HCT116 (cell line): ENCODE measurements around the gene PPID. TPM values are rescaled to one million over a fixed set of nuclear protein-coding genes. Genes with fewer than 3 reads are reported as not detected.

ENCODE experiments used
- ATAC-seq: fragments of 200-7000 bp; cut with Tn5 transposase; 2 replicates; pipeline ENCODE4 v1.9.1; 2020; ENCODE audit warnings: mild to moderate bottlenecking, moderate library complexity
- Bru-seq: library from RNA; stranded (reverse); fragments of 400-500 nt; gene quantifications from one replicate; lab custom pipeline; 2021; lab: Mats Ljungman, UMichigan
- BruChase-seq, 2 experiments: library from RNA; stranded (reverse); fragments of 400-500 nt; gene quantifications; one replicate each; lab custom pipeline; 2021; lab: Mats Ljungman, UMichigan
- BruUV-seq: library from RNA; stranded (reverse); fragments of 400-500 nt; replicated peaks from 2 replicates; lab custom pipeline; 2021; lab: Mats Ljungman, UMichigan
- CTCF ChIA-PET: fragments of 300-600 bp; sonication (Branson Sonifier 250); formaldehyde crosslinking; loops from one replicate; lab custom pipeline; 2021; ENCODE audit warnings: antibody characterized with exemption; lab: Charles Lee
- POLR2A ChIA-PET: fragments of 300-600, 350-600 bp; sonication (Branson Sonifier 250); formaldehyde crosslinking; loops from one replicate; lab custom pipeline; 2021; ENCODE audit warnings: antibody characterized with exemption; lab: Charles Lee
- RAD21 ChIA-PET, 2 experiments: fragments of 300-600 bp; sonication (Branson Sonifier 250); formaldehyde crosslinking; loops; one replicate each; lab custom pipeline; 2023; ENCODE audit warnings: low total read pairs in 2 of 2; ENCODE audit not compliant: uncharacterized antibody in 2 of 2, unreplicated experiment in 2 of 2, low non-redundant PET in 1 of 2; lab: Charles Lee
- DNase-seq: peaks from one replicate; pipeline ENCODE4 v3.0.0-alpha.2; 2010; ENCODE audit warnings: low read depth, low spot score
- H2AFZ ChIP-seq: fragments of 200-600 bp; shearing (Covaris generic), sonication (generic); 2 replicates; pipeline ENCODE4 v1.6.1; 2017; ENCODE audit warnings: low read depth, mixed run types, mixed read lengths, antibody characterized with exemption, low read length; ENCODE audit not compliant: poor library complexity, severe bottlenecking
- H3K27ac ChIP-seq: 2 replicates; pipeline ENCODE4 v1.5.1; 2012; ENCODE audit warnings: low read depth, low read length
- H3K27me3 ChIP-seq: fragments of 200-600 bp; sonication (generic); 2 replicates; pipeline ENCODE4 v1.6.1; 2016; ENCODE audit warnings: mixed run types, low read length, mixed read lengths; ENCODE audit not compliant: insufficient read depth
- H3K36me3 ChIP-seq, 2 experiments: fragments of 200-500 bp in 1 of 2; fragments of 200-600 bp in 1 of 2; sonication (Bioruptor generic) in 1 of 2; sonication (generic) in 1 of 2; 2 replicates each; pipeline versions ENCODE4 v1.5.1 to v1.6.1; 2014 to 2016; ENCODE audit warnings: low read length in 2 of 2, inconsistent platforms in 1 of 2, mixed read lengths in 1 of 2, mixed run types in 1 of 2; ENCODE audit not compliant: insufficient read depth in 2 of 2, control insufficient read depth in 1 of 2
- H3K4me1 ChIP-seq, 2 experiments: fragments of 200-600 bp in 1 of 2; sonication (generic) in 1 of 2; 2 replicates each; pipeline versions ENCODE4 v1.5.1 to v1.6.1; 2012 to 2017; ENCODE audit warnings: low read length in 2 of 2, inconsistent platforms in 1 of 2, mild to moderate bottlenecking in 1 of 2, mixed read lengths in 1 of 2, mixed run types in 1 of 2, moderate library complexity in 1 of 2; ENCODE audit not compliant: insufficient read depth in 2 of 2, control insufficient read depth in 1 of 2
- H3K4me2 ChIP-seq: fragments of 200-600 bp; sonication (generic); 2 replicates; pipeline ENCODE4 v1.6.1; 2017; ENCODE audit warnings: mixed run types, low read length, mixed read lengths
- H3K4me3 ChIP-seq, 2 experiments: fragments of 200-600 bp in 1 of 2; sonication (generic) in 1 of 2; replicated peaks in 1 of 2; 2 replicates each; pipeline ENCODE4 v1.5.1; 2011 to 2016; ENCODE audit warnings: low read length in 2 of 2, control low read depth in 1 of 2, low read depth in 1 of 2, mild to moderate bottlenecking in 1 of 2, mixed read lengths in 1 of 2, mixed run types in 1 of 2
- H3K79me2 ChIP-seq: fragments of 200-600 bp; sonication (generic); 2 replicates; pipeline ENCODE4 v1.6.1; 2017; ENCODE audit warnings: mild to moderate bottlenecking, mixed run types, low read length, moderate library complexity, mixed read lengths; ENCODE audit not compliant: insufficient read depth
- H3K9ac ChIP-seq: fragments of 200-600 bp; sonication (generic); 2 replicates; pipeline ENCODE4 v1.6.1; 2016; ENCODE audit warnings: low read length, mixed read lengths
- H3K9me2 ChIP-seq: fragments of 200-600 bp; sonication (generic), shearing (Covaris generic); 2 replicates; pipeline ENCODE4 v1.6.1; 2017; ENCODE audit warnings: mixed run types, mild to moderate bottlenecking, moderate library complexity; ENCODE audit not compliant: insufficient read depth
- H3K9me3 ChIP-seq, 2 experiments: fragments of 200-500 bp in 1 of 2; fragments of 200-600 bp in 1 of 2; sonication (Bioruptor generic) in 1 of 2; sonication (generic) in 1 of 2; 2 replicates each; pipeline ENCODE4 v1.6.1; 2014 to 2017; ENCODE audit warnings: low read length in 2 of 2, mixed read lengths in 2 of 2, inconsistent platforms in 1 of 2, low read depth in 1 of 2, mild to moderate bottlenecking in 1 of 2, mixed run types in 1 of 2, moderate library complexity in 1 of 2; ENCODE audit not compliant: control insufficient read depth in 1 of 2, insufficient read depth in 1 of 2
- H4K20me1 ChIP-seq: fragments of 200-600 bp; sonication (generic), shearing (Covaris generic); 2 replicates; pipeline ENCODE4 v1.6.1; 2017; ENCODE audit warnings: mixed run types, mild to moderate bottlenecking, moderate library complexity; ENCODE audit not compliant: insufficient read depth
- CBX3 ChIP-seq: IDR thresholded peaks from 2 replicates; pipeline ENCODE4 v1.6.1; 2012; ENCODE audit warnings: low read depth
- EGR1 ChIP-seq: IDR thresholded peaks from 2 replicates; pipeline ENCODE4 v1.6.1; 2012; ENCODE audit warnings: low read depth
- ELF1 ChIP-seq: IDR thresholded peaks from 2 replicates; pipeline ENCODE4 v1.6.1; 2012; ENCODE audit warnings: low read depth, borderline replicate concordance
- EZH2 ChIP-seq: fragments of 200-600 bp; sonication (generic); IDR thresholded peaks from 2 replicates; pipeline ENCODE4 v1.6.1; 2017; ENCODE audit warnings: antibody characterized with exemption, mixed run types
- EZH2phosphoT487 ChIP-seq: fragments of 200-600 bp; IDR thresholded peaks from 2 replicates; pipeline ENCODE4 v1.6.1; 2018; ENCODE audit warnings: antibody characterized with exemption, borderline replicate concordance
- FOSL1 ChIP-seq: IDR thresholded peaks from 2 replicates; pipeline ENCODE4 v1.6.1; 2012; ENCODE audit warnings: low read depth
- POLR2A ChIP-seq: IDR thresholded peaks from 2 replicates; pipeline ENCODE4 v1.7.0; 2011; ENCODE audit warnings: borderline replicate concordance; ENCODE audit not compliant: insufficient read depth, insufficient read length; ENCODE audit errors: extremely low read depth
- POLR2AphosphoS5 ChIP-seq: IDR thresholded peaks from 2 replicates; pipeline ENCODE4 v1.6.1; 2011; ENCODE audit warnings: mild to moderate bottlenecking, low read depth, low read length, moderate library complexity
- RAD21 ChIP-seq: IDR thresholded peaks from 2 replicates; pipeline ENCODE4 v1.6.1; 2012; ENCODE audit warnings: low read depth, mild to moderate bottlenecking
- SIN3A ChIP-seq: IDR thresholded peaks from 2 replicates; pipeline ENCODE4 v1.6.1; 2012; ENCODE audit warnings: low read depth
- SP1 ChIP-seq: IDR thresholded peaks from 2 replicates; pipeline ENCODE4 v1.6.1; 2012; ENCODE audit warnings: low read depth
- SRF ChIP-seq: IDR thresholded peaks from 2 replicates; pipeline ENCODE4 v1.6.1; 2012; ENCODE audit warnings: low read depth
- TCF7L2 ChIP-seq: IDR thresholded peaks from 2 replicates; pipeline ENCODE4 v1.7.0; 2011; ENCODE audit warnings: borderline replicate concordance, inconsistent platforms; ENCODE audit not compliant: insufficient read depth, insufficient read length; ENCODE audit errors: extremely low read depth
- YY1 ChIP-seq: IDR thresholded peaks from 2 replicates; pipeline ENCODE4 v1.6.1; 2011; ENCODE audit warnings: low read length, low read depth, moderate library complexity, mild to moderate bottlenecking; ENCODE audit not compliant: insufficient replicate concordance; ENCODE audit errors: extremely low read depth
- ZFX ChIP-seq: fragments of 450-650 bp; IDR thresholded peaks from 2 replicates; pipeline ENCODE4 v1.6.1; 2017
- intact Hi-C: fragments of 100-400 bp; cut with micrococcal nuclease; formaldehyde crosslinking; loops from 2 replicates; pipeline ENCODE4 v1.10.0; 2022
- long read RNA-seq: library from polyadenylated mRNA; unstranded; transcript quantifications from one replicate; pipeline ENCODE4 v2.0.0, GENCODE V29; 2021; ENCODE audit not compliant: unreplicated experiment
- polyA plus RNA-seq: library from polyadenylated mRNA; unstranded; fragments of >200 nt; gene quantifications from 2 replicates; pipeline ENCODE4 v1.2.1, GENCODE V29; 2012; ENCODE audit warnings: missing spikeins
- total RNA-seq: library from RNA; stranded (reverse); gene quantifications from one replicate; pipeline ENCODE4 v1.2.1, GENCODE V29; 2021; ENCODE audit not compliant: unreplicated experiment
- TF ChIP-seq, protein P1 (sequence below): IDR thresholded peaks from 2 replicates; pipeline ENCODE4 v1.6.1; 2012; ENCODE audit warnings: low read depth
- TF ChIP-seq, protein P2 (sequence below): IDR thresholded peaks from 2 replicates; pipeline ENCODE4 v1.6.1; 2012
- TF ChIP-seq, protein P3 (sequence below): IDR thresholded peaks from 2 replicates; pipeline ENCODE4 v1.6.1; 2011; ENCODE audit warnings: mild to moderate bottlenecking, low read length, moderate library complexity; ENCODE audit not compliant: insufficient replicate concordance; ENCODE audit errors: extremely low read depth
- TF ChIP-seq, protein P4 (sequence below): IDR thresholded peaks from 2 replicates; pipeline ENCODE4 v1.6.1; 2012

Gene PPID
- total RNA-seq: 48.2 TPM
- 16.1 and 27.2 TPM in 2 replicates for polyA plus RNA-seq
- percentile 85 among the genes with signal in this experiment for Bru-seq, nascent RNA
- percentile 91 among the genes with signal in this experiment for BruChase-seq, experiment 1, labeled RNA remaining after a 6-hour chase
- BruChase-seq, experiment 2, labeled RNA remaining after a 2-hour chase: percentile 82 among the genes with signal in this experiment
- long read RNA-seq, transcript PPID-201 (10 exons, 1,823 nt): major isoform, 151 of 171 reads
- long read RNA-seq, partial matches to known transcripts: 7 of 171 reads
- long read RNA-seq, other reads (novel, unspliced or antisense): 13 of 171 reads

DNA sequence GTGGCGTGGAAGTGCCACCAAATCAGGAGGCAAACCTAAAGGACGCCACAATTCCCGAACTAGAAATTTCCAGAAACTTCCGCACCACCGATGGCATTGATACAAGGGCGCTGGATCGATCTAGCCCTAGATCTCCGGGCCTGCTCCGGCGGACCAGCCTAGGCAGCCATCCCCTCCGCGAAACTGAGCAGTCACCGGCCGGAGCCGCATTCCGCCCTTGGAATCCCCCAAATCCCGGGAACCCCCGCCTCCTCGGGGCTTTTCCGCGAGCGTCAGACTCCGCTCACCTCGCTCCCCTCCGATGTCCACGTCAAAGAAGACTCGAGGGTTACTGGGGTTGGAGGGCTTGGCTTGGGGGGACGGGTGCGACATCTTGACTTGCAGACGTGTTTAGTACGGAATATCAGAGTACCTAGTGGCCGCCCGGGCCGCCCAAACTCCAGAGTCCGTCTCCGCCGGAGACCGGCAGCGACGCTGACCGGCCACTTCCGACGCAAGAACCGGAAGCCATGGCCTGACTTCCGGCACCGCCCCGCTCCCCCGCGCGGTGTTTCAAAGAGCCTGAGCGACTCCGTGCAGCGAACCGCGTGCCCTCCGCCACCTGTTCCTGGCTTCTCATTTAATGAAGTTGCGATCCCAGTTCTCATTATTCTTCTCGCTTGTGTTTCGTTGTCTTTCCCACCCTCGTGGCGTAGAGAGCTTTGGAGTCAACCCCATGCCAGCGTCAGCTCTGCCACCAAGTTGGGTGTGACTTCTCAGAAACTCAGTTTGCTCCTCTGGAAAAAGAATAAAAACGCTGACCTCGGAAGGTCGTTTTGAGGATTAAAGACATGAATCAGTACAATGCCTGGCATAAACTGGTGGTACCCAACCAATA, at the start of gene PPID:
Gene PPID (minus strand): TSS at position 480 of the 877 bp plus-strand sequence. CDS start 108 bp downstream, at position 372.
- peak within 1 kb of the TSS; percentile 72 for H3K27ac ChIP-seq
- H3K9me2 ChIP-seq: no peaks in the 10 kb centered on the region
- no peaks in the 10 kb centered on the region for H3K27me3 ChIP-seq
- H3K9ac ChIP-seq: peak within 1 kb of the TSS; percentile 84
- peaks cover 2 to 21% of the 10 kb centered on the region in 2 experiments; a peak in 2 of 4 replicates for H3K4me1 ChIP-seq
- BruUV-seq: no TSS peak
- H3K9me3 ChIP-seq: no peaks in the 10 kb centered on the region
- peak within 1 kb of the TSS; percentile 80 to 88 for H3K4me3 ChIP-seq
- ChIA-PET POLR2A (no interaction called here), CTCF (interaction anchor here (1.1 kb wide), 1 partner anchor 732 kb away, joined by 5 read pairs; no protein-coding TSS in a partner anchor), RAD21 (no interaction called here)
- intact Hi-C loops: loop anchor here (5.0 kb wide), 1 partner anchor 51 kb away; the partner anchor contains the start of genes C4orf46 and ETFDH
- peaks cover 45% of the 10 kb centered on the region for H3K79me2 ChIP-seq
- peaks cover 17% of the 10 kb centered on the region in 2 experiments; a peak in 3 of 4 replicates for H3K36me3 ChIP-seq
- peak; percentile 89 for ATAC-seq
- H3K4me2 ChIP-seq: peak within 1 kb of the TSS; percentile 98
- peak within 1 kb of the TSS; percentile 83 for H2AFZ ChIP-seq
- DNase-seq: peak; percentile 78
- no peaks in the 10 kb centered on the region for H4K20me1 ChIP-seq
- TF ChIP-seq RAD21: no peak
- peak; percentile 55; the same call in 1 of the 2 replicates for TF ChIP-seq EGR1
- TF ChIP-seq, protein P1, sequence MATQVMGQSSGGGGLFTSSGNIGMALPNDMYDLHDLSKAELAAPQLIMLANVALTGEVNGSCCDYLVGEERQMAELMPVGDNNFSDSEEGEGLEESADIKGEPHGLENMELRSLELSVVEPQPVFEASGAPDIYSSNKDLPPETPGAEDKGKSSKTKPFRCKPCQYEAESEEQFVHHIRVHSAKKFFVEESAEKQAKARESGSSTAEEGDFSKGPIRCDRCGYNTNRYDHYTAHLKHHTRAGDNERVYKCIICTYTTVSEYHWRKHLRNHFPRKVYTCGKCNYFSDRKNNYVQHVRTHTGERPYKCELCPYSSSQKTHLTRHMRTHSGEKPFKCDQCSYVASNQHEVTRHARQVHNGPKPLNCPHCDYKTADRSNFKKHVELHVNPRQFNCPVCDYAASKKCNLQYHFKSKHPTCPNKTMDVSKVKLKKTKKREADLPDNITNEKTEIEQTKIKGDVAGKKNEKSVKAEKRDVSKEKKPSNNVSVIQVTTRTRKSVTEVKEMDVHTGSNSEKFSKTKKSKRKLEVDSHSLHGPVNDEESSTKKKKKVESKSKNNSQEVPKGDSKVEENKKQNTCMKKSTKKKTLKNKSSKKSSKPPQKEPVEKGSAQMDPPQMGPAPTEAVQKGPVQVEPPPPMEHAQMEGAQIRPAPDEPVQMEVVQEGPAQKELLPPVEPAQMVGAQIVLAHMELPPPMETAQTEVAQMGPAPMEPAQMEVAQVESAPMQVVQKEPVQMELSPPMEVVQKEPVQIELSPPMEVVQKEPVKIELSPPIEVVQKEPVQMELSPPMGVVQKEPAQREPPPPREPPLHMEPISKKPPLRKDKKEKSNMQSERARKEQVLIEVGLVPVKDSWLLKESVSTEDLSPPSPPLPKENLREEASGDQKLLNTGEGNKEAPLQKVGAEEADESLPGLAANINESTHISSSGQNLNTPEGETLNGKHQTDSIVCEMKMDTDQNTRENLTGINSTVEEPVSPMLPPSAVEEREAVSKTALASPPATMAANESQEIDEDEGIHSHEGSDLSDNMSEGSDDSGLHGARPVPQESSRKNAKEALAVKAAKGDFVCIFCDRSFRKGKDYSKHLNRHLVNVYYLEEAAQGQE: no peak
- peak; percentile 77 for TF ChIP-seq ELF1
- peak; percentile 18; the same call in 1 of the 2 replicates for TF ChIP-seq ZFX
- peak; percentile 93 for TF ChIP-seq POLR2AphosphoS5
- TF ChIP-seq, protein P2, sequence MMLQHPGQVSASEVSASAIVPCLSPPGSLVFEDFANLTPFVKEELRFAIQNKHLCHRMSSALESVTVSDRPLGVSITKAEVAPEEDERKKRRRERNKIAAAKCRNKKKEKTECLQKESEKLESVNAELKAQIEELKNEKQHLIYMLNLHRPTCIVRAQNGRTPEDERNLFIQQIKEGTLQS: no peak
- no peak for TF ChIP-seq EZH2
- TF ChIP-seq TCF7L2: peak; percentile 99
- no peak; the same call in 1 of the 2 replicates for TF ChIP-seq SP1
- peak; percentile 34; the same call in 1 of the 2 replicates for TF ChIP-seq CBX3
- TF ChIP-seq, protein P3, sequence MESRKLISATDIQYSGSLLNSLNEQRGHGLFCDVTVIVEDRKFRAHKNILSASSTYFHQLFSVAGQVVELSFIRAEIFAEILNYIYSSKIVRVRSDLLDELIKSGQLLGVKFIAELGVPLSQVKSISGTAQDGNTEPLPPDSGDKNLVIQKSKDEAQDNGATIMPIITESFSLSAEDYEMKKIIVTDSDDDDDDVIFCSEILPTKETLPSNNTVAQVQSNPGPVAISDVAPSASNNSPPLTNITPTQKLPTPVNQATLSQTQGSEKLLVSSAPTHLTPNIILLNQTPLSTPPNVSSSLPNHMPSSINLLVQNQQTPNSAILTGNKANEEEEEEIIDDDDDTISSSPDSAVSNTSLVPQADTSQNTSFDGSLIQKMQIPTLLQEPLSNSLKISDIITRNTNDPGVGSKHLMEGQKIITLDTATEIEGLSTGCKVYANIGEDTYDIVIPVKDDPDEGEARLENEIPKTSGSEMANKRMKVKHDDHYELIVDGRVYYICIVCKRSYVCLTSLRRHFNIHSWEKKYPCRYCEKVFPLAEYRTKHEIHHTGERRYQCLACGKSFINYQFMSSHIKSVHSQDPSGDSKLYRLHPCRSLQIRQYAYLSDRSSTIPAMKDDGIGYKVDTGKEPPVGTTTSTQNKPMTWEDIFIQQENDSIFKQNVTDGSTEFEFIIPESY: no peak
- no peak for TF ChIP-seq SRF
- peak; percentile 96 for TF ChIP-seq SIN3A
- TF ChIP-seq EZH2phosphoT487: no peak
- no peak for TF ChIP-seq FOSL1
- peak; percentile 62 for TF ChIP-seq YY1
- TF ChIP-seq, protein P4, sequence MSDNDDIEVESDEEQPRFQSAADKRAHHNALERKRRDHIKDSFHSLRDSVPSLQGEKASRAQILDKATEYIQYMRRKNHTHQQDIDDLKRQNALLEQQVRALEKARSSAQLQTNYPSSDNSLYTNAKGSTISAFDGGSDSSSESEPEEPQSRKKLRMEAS: peak; percentile 98
- TF ChIP-seq POLR2A: peak; percentile 45
